PC-3 (cell line): ENCODE data around the gene ZNF638. TPM values are rescaled to one million over a fixed set of nuclear protein-coding genes. Genes with fewer than 3 reads are reported as not detected.

ENCODE experiments used
- ATAC-seq: fragments of 200-7000 bp; cut with Tn5 transposase; 2 replicates; pipeline ENCODE4 v1.9.1; 2020; ENCODE audit warnings: mild to moderate bottlenecking, moderate library complexity
- BruUV-seq: library from RNA; stranded (reverse); fragments of 400-500 nt; replicated peaks from 2 replicates; lab custom pipeline; 2021; lab: Mats Ljungman, UMichigan
- CTCF ChIA-PET: fragments of 300-600 bp; sonication (Branson Sonifier 250); formaldehyde crosslinking; loops from one replicate; lab custom pipeline; 2022; ENCODE audit warnings: antibody characterized with exemption; lab: Charles Lee
- POLR2A ChIA-PET: fragments of 300-600 bp; sonication (Branson Sonifier 250); formaldehyde crosslinking; loops from one replicate; lab custom pipeline; 2022; ENCODE audit warnings: antibody characterized with exemption; ENCODE audit not compliant: unreplicated experiment; lab: Charles Lee
- DNase-seq: peaks from one replicate; pipeline ENCODE4 v3.0.0-alpha.2; 2015
- H2AFZ ChIP-seq: fragments of 300-600 bp; sonication (generic); 2 replicates; pipeline ENCODE4 v1.6.0; 2016; ENCODE audit warnings: antibody characterized with exemption, low read length
- H3F3A ChIP-seq: fragments of 300-600 bp; sonication (generic); one replicate; pipeline ENCODE4 v1.6.0; 2017; ENCODE audit warnings: antibody characterized with exemption, low read length, control low read depth, mild to moderate bottlenecking; ENCODE audit not compliant: unreplicated experiment
- H3K27ac ChIP-seq: fragments of 300-600 bp; sonication (generic); 2 replicates; pipeline ENCODE4 v1.5.1; 2016; ENCODE audit warnings: mild to moderate bottlenecking, low read length
- H3K27me3 ChIP-seq: fragments of 300-600 bp; sonication (generic); 2 replicates; pipeline ENCODE4 v1.6.1; 2016; ENCODE audit warnings: low read length, mixed read lengths
- H3K36me3 ChIP-seq: fragments of 300-600 bp; sonication (generic); 2 replicates; pipeline ENCODE4 v1.6.1; 2016; ENCODE audit warnings: low read depth, mixed run types, low read length, mixed read lengths
- H3K4me1 ChIP-seq: fragments of 300-600 bp; sonication (generic); 2 replicates; pipeline ENCODE4 v1.5.1; 2016; ENCODE audit warnings: low read length; ENCODE audit not compliant: insufficient read depth
- H3K4me2 ChIP-seq: fragments of 300-600 bp; sonication (generic); 2 replicates; pipeline ENCODE4 v1.6.0; 2016; ENCODE audit warnings: low read length
- H3K4me3 ChIP-seq: fragments of 300-600 bp; sonication (generic); 2 replicates; pipeline ENCODE4 v1.5.1; 2016; ENCODE audit warnings: mild to moderate bottlenecking, low read length, mixed read lengths
- H3K79me2 ChIP-seq: fragments of 300-600 bp; sonication (generic); 2 replicates; pipeline ENCODE4 v1.6.1; 2017; ENCODE audit warnings: low read length, mixed read lengths
- H3K9ac ChIP-seq: fragments of 300-600 bp; sonication (generic); 2 replicates; pipeline ENCODE4 v1.6.0; 2016; ENCODE audit warnings: mild to moderate bottlenecking, low read length
- H3K9me2 ChIP-seq: fragments of 300-600 bp; sonication (generic); replicated peaks from 2 replicates; pipeline ENCODE4 v1.6.1; 2016; ENCODE audit warnings: mixed run types, low read length, mixed read lengths
- H3K9me3 ChIP-seq: fragments of 300-600 bp; sonication (generic); 2 replicates; pipeline ENCODE4 v1.6.1; 2016; ENCODE audit warnings: low read length, mixed read lengths
- H4K20me1 ChIP-seq: fragments of 300-600 bp; sonication (generic); 2 replicates; pipeline ENCODE4 v1.6.1; 2016; ENCODE audit warnings: low read length, mixed read lengths
- EZH2 ChIP-seq: fragments of 300-600 bp; sonication (generic); IDR thresholded peaks from one replicate; pipeline ENCODE4 v1.6.1; 2017; ENCODE audit warnings: antibody characterized with exemption, mild to moderate bottlenecking, low read length; ENCODE audit not compliant: unreplicated experiment
- EZH2phosphoT487 ChIP-seq: fragments of 300-600 bp; sonication (generic); IDR thresholded peaks from 2 replicates; pipeline ENCODE4 v1.6.1; 2018; ENCODE audit warnings: mild to moderate bottlenecking, antibody characterized with exemption, low read length, borderline replicate concordance
- intact Hi-C: fragments of 100-400 bp; cut with micrococcal nuclease; formaldehyde crosslinking; loops from 2 replicates; pipeline ENCODE4 v1.9.0; 2023
- total RNA-seq: library from RNA; depleted of rRNA; stranded (reverse); fragments of >200 nt; gene quantifications from 2 replicates; pipeline ENCODE4 v1.2.3, GENCODE V29; 2014
- TF ChIP-seq, protein P1 (sequence below): fragments of 300-600 bp; sonication (generic); conservative IDR thresholded peaks from 2 replicates; pipeline ENCODE4 v1.5.1; 2017; ENCODE audit warnings: antibody characterized with exemption, low read depth, mild to moderate bottlenecking, low read length

The ZNF638 gene
- total RNA-seq, 1 experiment from 2014 or later: 93.2 TPM

DNA sequence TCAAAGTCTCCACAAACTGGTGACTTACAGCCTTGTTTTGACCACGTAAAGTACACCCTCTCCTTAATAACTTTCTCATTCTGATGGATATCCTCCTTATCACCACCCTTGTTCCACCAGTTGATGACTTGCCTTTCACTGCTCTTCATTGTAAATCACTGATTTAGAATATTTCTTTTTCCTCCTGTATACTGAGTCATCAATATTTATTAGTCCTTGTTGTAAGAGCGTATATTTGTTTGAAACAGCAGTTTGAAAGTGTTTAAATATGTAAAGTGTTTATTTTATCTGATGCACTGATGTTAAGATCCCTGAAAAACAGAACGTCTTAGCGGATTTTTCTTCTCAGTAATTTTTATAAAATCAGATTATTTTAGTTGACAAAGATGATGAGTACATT lies 87.6 kb downstream of the ZNF638 start:
- H3K9me3 ChIP-seq: no peaks in the 10 kb centered on the region
- H2AFZ ChIP-seq: no peak overlapping the region
- H3K27me3 ChIP-seq: no peaks in the 10 kb centered on the region
- H3K4me2 ChIP-seq: no peak overlapping the region
- ChIA-PET POLR2A (no interaction called here), CTCF (no interaction called here)
- no peaks in the 10 kb centered on the region for H3K4me1 ChIP-seq
- H4K20me1 ChIP-seq: no peaks in the 10 kb centered on the region
- intact Hi-C loops: no loop called here
- no peak overlapping the region for H3K9ac ChIP-seq
- TF ChIP-seq EZH2: no peak
- ATAC-seq: no peak
- no TSS peak for BruUV-seq
- no peaks in the 10 kb centered on the region for H3F3A ChIP-seq
- no peaks in the 10 kb centered on the region for H3K9me2 ChIP-seq
- H3K79me2 ChIP-seq: no peaks in the 10 kb centered on the region
- H3K36me3 ChIP-seq: peaks cover 22% of the 10 kb centered on the region
- no peak for DNase-seq
- H3K4me3 ChIP-seq: no peak overlapping the region
- H3K27ac ChIP-seq: no peak overlapping the region

DNA sequence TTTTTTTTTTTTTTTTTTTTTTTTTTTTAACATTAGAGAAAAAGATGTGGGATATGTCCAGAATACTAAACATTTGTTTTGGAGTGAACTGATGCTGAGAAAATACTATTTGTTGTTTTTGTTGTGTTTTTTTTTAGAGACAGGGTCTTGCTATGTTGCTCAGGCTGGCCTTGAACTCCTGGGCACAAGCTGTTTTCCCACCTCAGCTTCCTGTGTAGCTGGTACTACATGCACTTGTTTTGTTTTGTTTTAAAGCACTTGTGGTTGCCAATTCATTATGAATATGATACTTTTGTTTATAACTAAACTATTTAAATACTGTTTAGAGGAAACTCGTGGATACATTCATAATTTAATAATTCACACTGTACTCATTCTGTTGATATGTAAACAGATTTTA lies 88.4 kb downstream of the ZNF638 start:
- Histone ChIP-seq H3K9ac (no peak overlapping the region), H3K4me3 (no peak overlapping the region), H3K79me2 (no peaks in the 10 kb centered on the region), H3K9me2 (no peaks in the 10 kb centered on the region), H3K4me2 (no peak overlapping the region), H3K4me1 (no peaks in the 10 kb centered on the region), H4K20me1 (no peaks in the 10 kb centered on the region), H3K27ac (no peak overlapping the region), H3K27me3 (no peaks in the 10 kb centered on the region), H3K9me3 (no peaks in the 10 kb centered on the region), H2AFZ (no peak overlapping the region), H3F3A (no peaks in the 10 kb centered on the region), H3K36me3 (peaks cover 22% of the 10 kb centered on the region)
- ATAC-seq (no peak), DNase-seq (no peak)
- POLR2A ChIA-PET: no interaction called here
- BruUV-seq: no TSS peak
- intact Hi-C loops: no loop called here
- CTCF ChIA-PET: no interaction called here
- no peak for TF ChIP-seq EZH2phosphoT487
- TF ChIP-seq, protein P1, sequence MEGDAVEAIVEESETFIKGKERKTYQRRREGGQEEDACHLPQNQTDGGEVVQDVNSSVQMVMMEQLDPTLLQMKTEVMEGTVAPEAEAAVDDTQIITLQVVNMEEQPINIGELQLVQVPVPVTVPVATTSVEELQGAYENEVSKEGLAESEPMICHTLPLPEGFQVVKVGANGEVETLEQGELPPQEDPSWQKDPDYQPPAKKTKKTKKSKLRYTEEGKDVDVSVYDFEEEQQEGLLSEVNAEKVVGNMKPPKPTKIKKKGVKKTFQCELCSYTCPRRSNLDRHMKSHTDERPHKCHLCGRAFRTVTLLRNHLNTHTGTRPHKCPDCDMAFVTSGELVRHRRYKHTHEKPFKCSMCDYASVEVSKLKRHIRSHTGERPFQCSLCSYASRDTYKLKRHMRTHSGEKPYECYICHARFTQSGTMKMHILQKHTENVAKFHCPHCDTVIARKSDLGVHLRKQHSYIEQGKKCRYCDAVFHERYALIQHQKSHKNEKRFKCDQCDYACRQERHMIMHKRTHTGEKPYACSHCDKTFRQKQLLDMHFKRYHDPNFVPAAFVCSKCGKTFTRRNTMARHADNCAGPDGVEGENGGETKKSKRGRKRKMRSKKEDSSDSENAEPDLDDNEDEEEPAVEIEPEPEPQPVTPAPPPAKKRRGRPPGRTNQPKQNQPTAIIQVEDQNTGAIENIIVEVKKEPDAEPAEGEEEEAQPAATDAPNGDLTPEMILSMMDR: no peak
- no peak for TF ChIP-seq EZH2

DNA sequence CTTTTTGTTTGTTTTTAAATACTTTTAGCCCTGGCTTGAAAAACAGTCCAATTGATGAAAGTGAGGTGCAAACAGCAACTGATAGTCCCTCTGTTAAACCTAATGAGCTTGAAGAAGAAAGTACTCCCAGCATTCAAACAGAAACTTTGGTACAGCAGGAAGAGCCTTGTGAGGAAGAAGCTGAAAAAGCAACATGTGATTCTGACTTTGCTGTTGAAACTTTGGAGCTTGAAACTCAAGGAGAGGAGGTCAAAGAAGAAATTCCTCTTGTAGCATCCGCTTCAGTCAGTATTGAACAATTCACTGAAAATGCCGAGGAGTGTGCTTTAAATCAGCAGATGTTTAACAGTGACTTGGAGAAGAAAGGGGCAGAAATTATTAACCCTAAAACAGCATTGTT lies 91.2 kb downstream of the ZNF638 start:
- H3K79me2 ChIP-seq: no peaks in the 10 kb centered on the region
- H3K4me2 ChIP-seq: no peak overlapping the region
- no peak for ATAC-seq
- no peaks in the 10 kb centered on the region for H3F3A ChIP-seq
- ChIA-PET POLR2A (no interaction called here), CTCF (no interaction called here)
- no peak overlapping the region for H3K27ac ChIP-seq
- no peak for DNase-seq
- no peaks in the 10 kb centered on the region for H4K20me1 ChIP-seq
- H3K27me3 ChIP-seq: no peaks in the 10 kb centered on the region
- no peak for TF ChIP-seq EZH2phosphoT487
- H3K36me3 ChIP-seq: peaks cover 36% of the 10 kb centered on the region
- H2AFZ ChIP-seq: no peak overlapping the region
- no peaks in the 10 kb centered on the region for H3K9me3 ChIP-seq
- H3K4me1 ChIP-seq: peaks cover 13% of the 10 kb centered on the region
- BruUV-seq: no TSS peak
- intact Hi-C loops: no loop called here
- H3K9me2 ChIP-seq: no peaks in the 10 kb centered on the region
- H3K9ac ChIP-seq: no peak overlapping the region
- H3K4me3 ChIP-seq: no peak overlapping the region

DNA sequence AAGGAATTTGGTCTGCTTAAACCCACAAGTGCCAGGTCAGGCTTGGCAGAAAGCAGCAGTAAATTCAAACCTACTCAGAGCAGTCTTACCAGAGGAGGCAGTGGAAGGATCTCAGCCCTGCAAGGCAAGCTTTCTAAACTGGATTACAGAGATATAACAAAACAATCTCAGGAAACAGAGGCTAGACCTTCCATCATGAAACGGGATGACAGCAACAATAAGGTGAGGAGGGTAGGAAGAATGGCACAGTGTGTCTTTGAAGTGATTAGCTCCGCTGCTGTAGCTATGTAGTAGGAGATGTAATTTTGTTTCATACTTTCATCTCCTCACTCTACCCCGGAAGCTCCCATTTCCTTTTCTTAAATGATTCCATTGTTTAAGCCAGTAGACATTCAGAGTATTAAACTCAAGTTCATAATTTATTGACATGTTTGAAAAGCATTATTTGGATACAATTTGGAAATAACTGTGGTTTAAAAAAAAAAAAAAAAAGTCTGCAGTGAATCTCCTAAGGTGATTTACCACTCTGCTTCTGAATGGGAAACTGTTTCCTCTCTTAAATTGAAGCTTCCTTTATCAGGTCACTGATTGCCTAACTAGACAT lies 92.3 kb downstream of the ZNF638 start:
- no peak for ATAC-seq
- Histone ChIP-seq H2AFZ (no peak overlapping the region), H4K20me1 (no peaks in the 10 kb centered on the region), H3K36me3 (peaks cover 40% of the 10 kb centered on the region), H3K4me1 (peaks cover 13% of the 10 kb centered on the region), H3K79me2 (no peaks in the 10 kb centered on the region), H3F3A (no peaks in the 10 kb centered on the region), H3K27me3 (no peaks in the 10 kb centered on the region), H3K4me3 (no peak overlapping the region), H3K4me2 (no peak overlapping the region), H3K9me2 (no peaks in the 10 kb centered on the region), H3K27ac (no peak overlapping the region), H3K9ac (no peak overlapping the region), H3K9me3 (no peaks in the 10 kb centered on the region)
- ChIA-PET POLR2A (no interaction called here), CTCF (interaction anchor here (0.5 kb wide), 1 partner anchor 124 kb away, joined by 4 read pairs; no protein-coding TSS in a partner anchor)
- intact Hi-C loops: no loop called here
- no peak for DNase-seq
- BruUV-seq: no TSS peak
- TF ChIP-seq EZH2 (no peak), EZH2phosphoT487 (no peak)
- TF ChIP-seq, protein P1: no peak
